Fibroblast of the aortic adventitia (primary cell): ENCODE data around the gene CLDN16. TPM values are rescaled to one million over a fixed set of nuclear protein-coding genes. Genes with fewer than 3 reads are reported as not detected.

Experiments
- DNase-seq: peaks from one replicate; pipeline ENCODE4 v3.0.0-alpha.2; 2010; ENCODE audit warnings: low read depth
- H3K4me3 ChIP-seq: 2 replicates; pipeline ENCODE4 v1.5.1; 2011; ENCODE audit warnings: low read depth, mild to moderate bottlenecking, control low read depth, low read length, moderate library complexity
- total RNA-seq: library from RNA; depleted of rRNA; stranded (reverse); fragments of >200 nt; gene quantifications from 2 replicates; pipeline ENCODE4 v1.2.3, GENCODE V29; 2012; ENCODE audit warnings: low replicate concordance
- TF ChIP-seq, protein P1 (sequence below): IDR thresholded peaks from 2 replicates; pipeline ENCODE4 v1.5.1; 2011; ENCODE audit warnings: mild to moderate bottlenecking, low read length, control low read depth, inconsistent platforms; ENCODE audit not compliant: insufficient read depth

CLDN16 gene
- total RNA-seq, 1 donor = 0.09 TPM

DNA sequence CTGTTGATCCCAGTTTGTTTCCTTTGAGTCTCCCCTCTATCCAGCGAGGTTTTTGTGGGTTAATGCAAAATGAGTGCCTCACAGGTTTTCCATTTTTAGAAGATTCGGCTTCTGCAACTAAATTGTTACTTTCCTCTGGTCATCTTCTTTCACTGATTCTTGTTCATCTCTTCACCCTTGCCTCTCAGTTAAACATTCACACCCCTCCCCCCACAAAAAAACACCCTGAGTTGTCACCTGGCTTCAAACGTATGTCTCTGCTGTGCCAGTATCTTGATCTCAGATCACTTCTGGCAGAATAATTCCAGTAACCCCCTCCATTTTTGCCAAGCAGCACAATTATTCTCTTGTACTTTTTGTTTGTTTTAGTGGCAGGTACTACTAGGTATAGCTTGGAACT lies 12.3 kb upstream of the CLDN16 start:
- TF ChIP-seq, protein P1, sequence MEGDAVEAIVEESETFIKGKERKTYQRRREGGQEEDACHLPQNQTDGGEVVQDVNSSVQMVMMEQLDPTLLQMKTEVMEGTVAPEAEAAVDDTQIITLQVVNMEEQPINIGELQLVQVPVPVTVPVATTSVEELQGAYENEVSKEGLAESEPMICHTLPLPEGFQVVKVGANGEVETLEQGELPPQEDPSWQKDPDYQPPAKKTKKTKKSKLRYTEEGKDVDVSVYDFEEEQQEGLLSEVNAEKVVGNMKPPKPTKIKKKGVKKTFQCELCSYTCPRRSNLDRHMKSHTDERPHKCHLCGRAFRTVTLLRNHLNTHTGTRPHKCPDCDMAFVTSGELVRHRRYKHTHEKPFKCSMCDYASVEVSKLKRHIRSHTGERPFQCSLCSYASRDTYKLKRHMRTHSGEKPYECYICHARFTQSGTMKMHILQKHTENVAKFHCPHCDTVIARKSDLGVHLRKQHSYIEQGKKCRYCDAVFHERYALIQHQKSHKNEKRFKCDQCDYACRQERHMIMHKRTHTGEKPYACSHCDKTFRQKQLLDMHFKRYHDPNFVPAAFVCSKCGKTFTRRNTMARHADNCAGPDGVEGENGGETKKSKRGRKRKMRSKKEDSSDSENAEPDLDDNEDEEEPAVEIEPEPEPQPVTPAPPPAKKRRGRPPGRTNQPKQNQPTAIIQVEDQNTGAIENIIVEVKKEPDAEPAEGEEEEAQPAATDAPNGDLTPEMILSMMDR = no peak

DNA sequence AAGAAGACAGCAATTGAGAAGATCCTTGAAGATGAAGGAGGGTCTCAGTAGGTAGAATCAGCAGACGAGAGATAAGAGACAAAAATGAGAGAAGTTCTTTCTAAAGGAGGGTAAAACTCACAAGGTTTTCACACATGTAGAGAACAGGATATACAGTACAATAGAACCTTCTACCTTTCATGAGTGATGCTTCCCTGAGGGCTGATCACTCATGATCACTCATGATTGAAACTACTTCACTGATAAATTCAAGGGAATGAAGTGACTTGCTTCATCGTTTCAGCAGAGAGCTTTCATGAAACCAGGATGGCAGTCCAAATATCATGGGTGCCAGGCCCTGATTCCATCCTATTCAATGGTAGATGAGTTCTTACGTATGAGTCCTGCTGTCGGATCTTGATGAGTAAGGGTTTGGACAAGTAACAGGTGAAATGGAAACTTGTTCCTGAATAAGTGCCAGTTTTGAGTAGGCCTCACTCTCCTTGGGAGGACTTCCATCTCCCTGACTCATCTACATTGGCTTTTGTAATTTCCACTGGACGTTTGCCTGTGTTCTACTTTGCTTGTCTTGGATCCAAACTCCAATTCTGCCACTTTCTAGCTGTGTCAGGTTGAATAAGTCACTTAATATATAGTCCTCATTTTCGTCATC lies 9.6 kb upstream of the CLDN16 start:
- no peak overlapping the region for H3K4me3 ChIP-seq
- TF ChIP-seq, protein P1 = no peak
- DNase-seq = peak; percentile 98

More for the DNA sequence above, 12.3 kb upstream of the CLDN16 start:
- DNase-seq = no peak
- no peak overlapping the region for H3K4me3 ChIP-seq

DNA sequence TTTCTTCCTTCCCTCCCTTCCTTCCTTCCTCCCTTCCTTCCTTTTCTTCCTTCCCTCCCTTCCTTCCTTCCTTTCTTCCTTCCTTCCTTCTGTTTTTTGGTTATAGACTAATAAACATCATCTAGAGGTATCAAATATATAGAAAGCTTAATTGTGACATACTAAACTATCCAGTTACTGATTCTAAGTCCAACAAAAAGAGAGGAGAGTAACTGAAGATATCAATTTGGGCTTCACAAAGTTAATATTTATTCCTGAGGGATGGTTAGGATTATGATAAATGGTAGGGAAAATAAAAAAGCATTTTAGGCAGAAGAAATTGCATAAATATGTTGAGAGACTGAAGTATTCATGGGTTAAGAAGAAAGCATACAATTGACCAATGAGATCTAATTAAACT lies 7.8 kb upstream of the CLDN16 start:
- H3K4me3 ChIP-seq = no peak overlapping the region
- no peak for DNase-seq
- TF ChIP-seq, protein P1 = no peak

DNA sequence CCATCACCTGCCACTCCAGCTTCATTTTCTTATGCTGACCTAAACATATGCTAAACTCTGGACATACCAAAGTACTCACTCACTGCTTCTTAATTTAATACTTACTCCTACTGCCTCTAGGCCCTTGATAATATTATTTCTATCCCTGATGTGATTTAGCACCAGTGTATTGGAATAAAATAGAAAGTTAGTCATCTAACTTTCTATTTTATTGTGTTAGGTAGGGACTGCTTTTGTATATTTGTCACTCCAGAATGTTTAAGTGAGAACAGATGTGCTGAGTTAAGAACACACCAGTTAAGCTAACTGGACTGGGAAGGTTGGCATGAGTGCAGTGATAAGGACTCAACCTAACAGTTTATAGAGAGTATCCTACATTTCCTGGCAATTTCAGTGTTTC lies 6.5 kb upstream of the CLDN16 start:
- TF ChIP-seq, protein P1 = no peak
- DNase-seq = peak; percentile 60
- H3K4me3 ChIP-seq = no peak overlapping the region

DNA sequence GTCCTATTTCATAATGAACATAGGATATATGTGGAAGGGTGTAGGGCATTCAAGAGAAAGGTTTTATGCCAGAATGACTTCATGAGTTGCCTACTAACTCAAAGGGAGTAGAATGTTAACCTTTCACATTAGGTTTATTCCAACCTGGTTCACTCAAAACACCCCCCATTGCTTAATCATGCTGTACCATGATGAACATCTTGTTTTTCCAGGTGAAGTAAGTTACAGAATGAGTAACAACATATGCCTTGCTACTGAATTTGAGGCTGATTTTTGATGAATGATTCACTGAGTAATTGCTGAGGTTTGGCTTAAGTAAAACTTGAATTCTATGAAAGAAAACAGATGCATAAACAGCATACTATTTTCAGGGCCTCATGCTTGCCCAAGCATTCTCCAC lies 5.9 kb upstream of the CLDN16 start:
- no peak overlapping the region for H3K4me3 ChIP-seq
- TF ChIP-seq, protein P1 = no peak
- peak; percentile 73 for DNase-seq

DNA sequence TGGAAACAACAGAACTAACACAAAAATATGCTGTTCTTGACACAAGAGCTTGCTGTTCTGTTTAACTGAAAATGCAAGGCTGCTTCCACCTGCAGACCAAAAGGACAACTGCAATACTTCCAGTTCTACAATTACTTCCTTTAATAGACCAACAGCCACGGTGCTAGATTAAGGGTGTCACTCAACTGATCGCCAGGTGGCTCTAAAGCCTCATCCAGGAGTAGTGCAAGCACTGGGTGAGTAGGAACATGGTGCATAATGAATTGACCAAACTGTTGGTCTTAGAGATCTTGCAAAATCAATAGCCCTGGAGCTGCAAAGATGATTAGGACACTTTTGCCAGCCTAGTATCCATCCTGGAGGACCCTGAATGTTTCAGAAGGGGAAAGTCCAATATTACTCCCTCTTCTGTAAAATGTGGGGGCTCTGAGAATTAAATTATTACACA lies 3.6 kb upstream of the CLDN16 start:
- TF ChIP-seq, protein P1 = peak; percentile 58
- no peak overlapping the region for H3K4me3 ChIP-seq
- DNase-seq = peak; percentile 68
